T-helper 22 cell (primary cell): ENCODE measurements around the gene OR13D1.
"Not testable (repeated sequence)": the region's sequence is repeated elsewhere in the genome, so short reads cannot be mapped to it uniquely, and the experiment has no call there.

ENCODE experiments used
- DNase-seq: peaks from one replicate; pipeline ENCODE4 v3.0.0-alpha.2; 2020; ENCODE audit warnings: low read depth

The OR13D1 gene, protein sequence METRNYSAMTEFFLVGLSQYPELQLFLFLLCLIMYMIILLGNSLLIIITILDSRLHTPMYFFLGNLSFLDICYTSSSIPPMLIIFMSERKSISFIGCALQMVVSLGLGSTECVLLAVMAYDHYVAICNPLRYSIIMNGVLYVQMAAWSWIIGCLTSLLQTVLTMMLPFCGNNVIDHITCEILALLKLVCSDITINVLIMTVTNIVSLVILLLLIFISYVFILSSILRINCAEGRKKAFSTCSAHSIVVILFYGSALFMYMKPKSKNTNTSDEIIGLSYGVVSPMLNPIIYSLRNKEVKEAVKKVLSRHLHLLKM

GRCh38 chr9:104694218-104694617 is at the start of gene OR13D1:
Gene OR13D1 (plus strand): TSS chr9:104694518. CDS start chr9:104694518, 0 bp downstream.
- DNase-seq: no peak

DNA sequence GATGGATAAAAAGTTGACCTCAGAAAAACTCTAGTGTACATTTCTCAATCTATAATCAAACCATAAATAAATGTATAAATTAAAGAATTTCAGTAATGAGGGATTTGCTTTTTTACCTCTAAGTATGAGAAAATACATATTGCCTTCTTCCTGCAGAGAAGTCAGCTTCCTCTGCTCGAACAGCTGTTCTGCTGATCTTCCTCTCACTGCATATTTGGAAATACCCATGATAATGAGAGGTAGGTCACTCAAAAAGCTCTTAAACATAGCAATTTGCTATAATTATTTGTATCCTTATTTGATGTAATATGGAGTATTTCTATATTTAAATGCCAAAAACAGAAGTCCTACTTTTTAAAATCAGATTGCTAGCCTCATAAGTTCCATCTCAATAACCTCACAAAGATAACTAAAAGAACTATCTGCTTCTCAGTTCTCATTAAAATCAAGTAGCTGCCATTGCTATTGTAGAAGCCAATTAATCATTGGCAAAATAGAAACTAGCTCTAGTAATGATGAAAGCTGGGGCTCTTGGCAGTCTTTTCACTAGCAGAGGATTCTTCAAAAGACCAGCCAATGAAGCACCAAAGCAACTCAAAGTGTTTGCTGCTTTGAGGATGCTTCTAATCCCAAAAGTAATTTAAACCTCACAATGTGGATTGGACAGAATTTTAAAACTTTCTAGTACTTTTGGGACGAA is 35.7 kb upstream of the OR13D1 start:
- no peak for DNase-seq

DNA sequence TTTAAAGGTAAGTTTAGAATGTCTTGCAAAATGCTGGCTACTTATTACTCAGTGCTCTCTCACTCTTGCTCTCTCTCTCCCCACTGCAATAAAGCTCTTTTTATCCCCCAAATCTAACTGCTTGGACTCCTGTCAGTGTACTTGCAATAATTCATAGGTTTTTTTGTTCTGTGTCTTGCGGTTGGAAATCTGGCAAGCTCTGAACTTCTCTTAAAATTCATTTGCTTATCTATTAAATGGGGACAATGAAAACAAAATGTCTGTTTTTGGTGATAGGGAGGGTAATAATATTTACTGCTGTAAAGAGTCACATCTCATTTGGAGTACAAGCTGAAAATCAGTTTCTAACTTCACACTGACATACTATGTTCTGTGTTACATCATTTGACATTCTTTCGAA is 18.7 kb upstream of the OR13D1 start:
- no peak for DNase-seq

- no peak for DNase-seq
Observed at GRCh38 chr9:104682642-104683041, 11.7 kb upstream of the OR13D1 start.

DNA sequence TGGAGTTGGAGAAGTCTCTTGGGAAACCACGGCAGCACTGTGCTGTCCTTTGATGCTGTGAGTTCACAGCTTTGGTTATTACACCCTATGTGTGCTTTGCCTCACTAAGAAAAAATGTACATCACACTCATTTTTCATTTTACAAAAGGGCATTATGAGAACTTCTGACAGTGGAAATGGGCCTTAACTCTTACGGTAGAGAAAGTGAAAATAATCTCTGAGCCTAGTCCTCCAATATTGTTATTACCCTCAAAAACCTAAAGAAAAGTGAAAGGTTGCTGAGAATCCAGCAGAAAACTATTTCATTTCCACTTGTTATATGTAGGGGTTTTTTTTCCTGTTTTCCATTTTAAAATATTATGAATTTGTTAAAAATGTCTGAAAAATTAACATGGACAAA is 8.2 kb upstream of the OR13D1 start:
- DNase-seq: no peak

- DNase-seq: no peak
Observed at GRCh38 chr9:104700306-104700705, 6.0 kb downstream of the OR13D1 start.

- not testable (repeated sequence) for DNase-seq
Observed at GRCh38 chr9:104708737-104709136, 14.4 kb downstream of the OR13D1 start.

DNA sequence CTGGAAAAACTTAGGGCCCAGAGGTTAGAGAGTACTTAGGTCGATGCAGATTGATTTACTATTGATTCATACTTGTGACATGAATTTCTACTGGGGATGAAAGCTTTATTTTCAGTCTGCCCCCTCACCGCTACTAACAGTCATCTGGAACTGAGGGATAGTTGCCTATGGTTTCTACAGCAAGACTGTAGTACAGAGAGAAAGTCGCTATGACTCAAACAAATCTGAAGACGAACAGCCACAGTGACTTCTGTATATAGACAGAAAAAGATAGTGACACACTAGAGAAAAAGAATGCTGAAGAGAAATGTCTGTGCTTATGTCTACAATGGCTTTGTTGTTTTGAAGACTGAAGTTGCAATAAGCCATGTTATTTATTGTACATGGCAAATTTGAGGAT is 17.3 kb downstream of the OR13D1 start:
- no peak for DNase-seq

DNA sequence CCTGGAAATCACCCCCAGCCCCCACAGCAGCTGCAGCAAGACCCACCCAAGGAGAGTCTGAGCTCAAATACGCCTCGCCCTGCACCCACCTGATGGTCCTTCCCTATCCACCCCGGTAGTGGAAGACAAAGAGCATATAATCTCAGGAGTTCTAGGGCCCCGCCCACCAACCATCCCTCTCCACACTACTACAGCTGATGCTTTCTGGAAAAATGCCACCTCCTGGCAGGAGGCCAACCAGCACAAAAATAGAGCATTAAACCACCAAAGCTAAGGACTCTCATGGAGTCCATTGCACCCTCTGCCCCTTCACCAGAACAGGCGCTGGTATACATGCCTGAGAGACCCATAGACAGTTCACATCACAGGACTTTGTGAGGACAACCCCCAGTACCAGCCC is 30.7 kb downstream of the OR13D1 start:
- no peak for DNase-seq

DNA sequence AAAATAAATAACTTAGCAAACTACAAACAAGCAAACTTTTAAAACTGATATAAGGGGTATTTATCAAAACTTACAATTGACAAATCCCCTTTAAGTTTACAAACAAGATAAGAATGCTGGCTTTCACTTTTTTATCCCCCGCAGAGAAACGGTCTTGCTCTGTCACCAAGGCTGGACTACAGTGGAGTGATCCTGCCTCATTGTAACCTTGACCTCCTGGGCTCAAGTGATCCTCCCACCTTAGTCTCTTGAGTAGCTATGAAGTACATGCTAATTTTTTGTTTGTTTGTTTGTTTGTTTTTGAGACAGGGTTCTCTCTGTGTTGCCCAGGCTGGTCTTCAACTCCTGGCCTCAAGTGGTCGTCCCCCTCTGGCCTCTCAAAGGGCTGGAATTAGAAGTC is 44.1 kb downstream of the OR13D1 start:
- DNase-seq: no peak

GRCh38 chr9:104740621-104741020 is 46.3 kb downstream of the OR13D1 start:
- no peak for DNase-seq

- no peak for DNase-seq
Observed at GRCh38 chr9:104743376-104743985, 49.2 kb downstream of the OR13D1 start.
